ENCODE data around the gene TRDN. TPM values are rescaled to one million over a fixed set of nuclear protein-coding genes. Genes with fewer than 3 reads are reported as not detected.
"Not testable (repeated sequence)": the region's sequence is repeated elsewhere in the genome, so short reads cannot be mapped to it uniquely, and the experiment has no call there.

The TRDN gene
- total and polyA plus RNA-seq, 7 donors: under 0.01 to 1.2 TPM; not detected in 5

DNA sequence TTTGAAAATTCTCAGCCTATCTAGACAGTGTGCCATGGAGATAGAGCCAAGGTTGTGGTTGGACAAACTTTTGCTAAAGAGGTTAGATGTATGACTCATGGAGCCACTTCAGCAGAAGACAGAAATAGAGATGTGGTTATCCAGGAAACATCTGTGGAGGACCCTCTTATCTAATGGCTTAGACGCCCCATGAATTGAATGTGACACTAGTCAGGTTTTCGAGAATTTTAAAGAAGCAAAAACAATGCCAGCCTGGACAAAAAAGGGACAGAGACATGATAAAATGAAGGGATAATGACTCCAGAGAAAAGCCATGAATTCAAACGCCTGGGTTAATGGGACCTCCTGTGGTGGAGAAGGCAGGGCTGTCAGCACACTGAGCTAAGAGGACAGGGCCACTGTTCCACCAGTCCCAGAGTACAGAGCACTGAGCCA is 360.2 kb downstream of the TRDN start:
- TF ChIP-seq POLR2AphosphoS5 (IDR thresholded peaks at IDR 0.05) (no peak), EP300 (IDR thresholded peaks at IDR 0.05) (no peak), POLR2A (IDR thresholded peaks at IDR 0.05) (no peak)
- TF ChIP-seq, protein P1, sequence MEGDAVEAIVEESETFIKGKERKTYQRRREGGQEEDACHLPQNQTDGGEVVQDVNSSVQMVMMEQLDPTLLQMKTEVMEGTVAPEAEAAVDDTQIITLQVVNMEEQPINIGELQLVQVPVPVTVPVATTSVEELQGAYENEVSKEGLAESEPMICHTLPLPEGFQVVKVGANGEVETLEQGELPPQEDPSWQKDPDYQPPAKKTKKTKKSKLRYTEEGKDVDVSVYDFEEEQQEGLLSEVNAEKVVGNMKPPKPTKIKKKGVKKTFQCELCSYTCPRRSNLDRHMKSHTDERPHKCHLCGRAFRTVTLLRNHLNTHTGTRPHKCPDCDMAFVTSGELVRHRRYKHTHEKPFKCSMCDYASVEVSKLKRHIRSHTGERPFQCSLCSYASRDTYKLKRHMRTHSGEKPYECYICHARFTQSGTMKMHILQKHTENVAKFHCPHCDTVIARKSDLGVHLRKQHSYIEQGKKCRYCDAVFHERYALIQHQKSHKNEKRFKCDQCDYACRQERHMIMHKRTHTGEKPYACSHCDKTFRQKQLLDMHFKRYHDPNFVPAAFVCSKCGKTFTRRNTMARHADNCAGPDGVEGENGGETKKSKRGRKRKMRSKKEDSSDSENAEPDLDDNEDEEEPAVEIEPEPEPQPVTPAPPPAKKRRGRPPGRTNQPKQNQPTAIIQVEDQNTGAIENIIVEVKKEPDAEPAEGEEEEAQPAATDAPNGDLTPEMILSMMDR (IDR thresholded peaks at IDR 0.05): no peak
- Histone ChIP-seq H3K36me3 (no peaks in the 10 kb centered on the region), H3K9me3 (no peaks in the 10 kb centered on the region), H3K4me3 (no peak overlapping the region), H3K27me3 (no peaks in the 10 kb centered on the region), H3K27ac (no peak overlapping the region), H3K4me1 (no peaks in the 10 kb centered on the region)
- intact Hi-C loops (cut with DNase I): no loop called here
- WGBS, 2 donors: 40 to 51% methylated on average over 3 of the region's 3 CpGs
- DNase-seq: no peak

DNA sequence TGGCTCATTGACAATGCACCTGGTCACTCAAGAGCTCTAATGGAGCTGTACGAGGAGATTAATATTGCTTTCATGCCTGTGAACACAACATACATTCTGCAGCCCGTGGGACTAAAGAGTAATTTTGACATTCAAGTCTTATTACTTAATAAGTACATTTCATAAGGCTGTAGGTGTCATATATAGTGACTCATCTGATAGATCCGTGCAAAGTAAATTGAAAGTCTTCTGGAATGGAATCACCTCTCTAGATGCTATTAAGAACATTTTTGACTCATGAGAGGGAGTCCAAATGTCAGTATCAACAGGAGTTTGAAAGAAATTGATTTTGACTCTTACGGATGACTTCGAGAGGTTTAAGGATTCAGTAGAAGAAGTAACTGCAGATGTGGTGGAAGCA is 372.8 kb downstream of the TRDN start:
- TF ChIP-seq POLR2A (IDR thresholded peaks at IDR 0.05): no peak
- Histone ChIP-seq H3K36me3 (no peaks in the 10 kb centered on the region), H3K4me1 (no peaks in the 10 kb centered on the region), H3K4me3 (no peak overlapping the region), H3K9me3 (no peaks in the 10 kb centered on the region), H3K27me3 (no peaks in the 10 kb centered on the region), H3K27ac (no peak overlapping the region)
- 77 to 86% methylated on average over 5 of the region's 5 CpGs for WGBS, 2 donors
- intact Hi-C loops (cut with DNase I): no loop called here
- no peak for DNase-seq

DNA sequence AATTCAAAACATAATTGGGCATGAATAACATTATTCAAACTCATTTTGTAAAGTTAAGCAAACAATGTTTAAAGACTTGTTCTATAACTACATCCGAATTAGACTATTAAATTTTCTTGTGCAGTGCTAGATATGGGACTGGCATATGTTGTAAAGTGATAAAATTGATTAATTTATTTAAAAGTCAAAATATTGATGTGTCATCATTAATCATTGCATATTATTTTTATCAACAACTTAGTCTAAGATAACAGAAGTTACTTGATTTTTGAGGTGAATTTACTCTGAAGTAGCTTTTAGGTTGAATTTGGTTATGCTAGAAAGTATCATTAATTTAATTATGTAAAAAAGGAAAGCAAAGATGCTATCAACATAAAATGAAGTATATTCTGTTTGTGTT is 396.1 kb downstream of the TRDN start:
- no peak for DNase-seq
- Histone ChIP-seq H3K9me3 (no peaks in the 10 kb centered on the region), H3K27ac (no peak overlapping the region), H3K4me3 (no peak overlapping the region), H3K36me3 (no peaks in the 10 kb centered on the region), H3K27me3 (no peaks in the 10 kb centered on the region), H3K4me1 (no peaks in the 10 kb centered on the region)
- WGBS, 2 donors: 38 to 70% methylated on average over 1 of the region's 1 CpG
- no peak for TF ChIP-seq EP300 (IDR thresholded peaks at IDR 0.05)
- no peak for TF ChIP-seq POLR2A (IDR thresholded peaks at IDR 0.05)
- TF ChIP-seq, protein P1 (IDR thresholded peaks at IDR 0.05): no peak
- no peak for TF ChIP-seq POLR2AphosphoS5 (IDR thresholded peaks at IDR 0.05)
- intact Hi-C loops (cut with DNase I): no loop called here

DNA sequence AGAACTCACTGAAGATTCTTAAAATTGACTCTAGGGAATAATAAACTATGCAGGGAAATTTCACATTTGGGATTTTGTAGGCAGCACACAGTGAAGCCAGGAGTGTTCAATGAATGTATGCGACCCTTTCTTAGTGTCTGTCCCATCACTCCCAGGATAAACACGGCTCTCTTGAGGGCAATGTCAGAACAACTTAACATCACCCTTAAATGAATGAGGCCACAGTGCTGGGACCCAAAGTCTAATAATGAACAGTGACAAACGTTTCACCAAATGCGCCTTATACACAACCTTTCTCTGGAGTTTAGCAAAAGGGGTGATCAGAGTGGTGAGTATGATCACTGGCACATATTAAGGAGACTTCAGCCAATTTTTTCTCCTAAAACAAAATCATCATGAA is 403.4 kb downstream of the TRDN start:
- no peaks in the 10 kb centered on the region for H3K36me3 ChIP-seq
- intact Hi-C loops (cut with DNase I): no loop called here
- no peaks in the 10 kb centered on the region for H3K27me3 ChIP-seq
- no peaks in the 10 kb centered on the region for H3K9me3 ChIP-seq
- TF ChIP-seq, protein P1 (IDR thresholded peaks at IDR 0.05): no peak
- no peak for TF ChIP-seq POLR2A (IDR thresholded peaks at IDR 0.05)
- no peak for TF ChIP-seq EP300 (IDR thresholded peaks at IDR 0.05)
- TF ChIP-seq POLR2AphosphoS5 (IDR thresholded peaks at IDR 0.05): no peak
- DNase-seq: no peak
- no peak overlapping the region for H3K4me3 ChIP-seq
- 73 to 77% methylated on average over 4 of the region's 4 CpGs for WGBS, 2 donors
- no peak overlapping the region for H3K27ac ChIP-seq
- no peaks in the 10 kb centered on the region for H3K4me1 ChIP-seq

DNA sequence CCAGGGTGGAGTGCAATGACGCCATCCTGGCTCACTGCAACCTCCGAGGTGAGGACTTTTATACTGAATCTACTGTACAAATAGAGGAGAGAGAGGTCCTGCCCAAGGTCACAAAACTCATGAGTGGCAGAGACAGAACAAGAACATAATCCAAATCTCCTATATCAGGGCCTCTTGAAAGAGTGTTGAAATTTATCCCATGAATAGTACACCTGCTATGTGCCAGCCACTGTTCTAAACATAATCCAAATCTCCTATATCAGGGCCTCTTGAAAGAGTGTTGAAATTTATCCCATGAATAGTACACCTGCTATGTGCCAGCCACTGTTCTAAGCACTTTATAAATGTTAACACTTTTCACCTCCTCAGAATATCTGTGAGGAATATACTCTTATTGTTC is 409.0 kb downstream of the TRDN start:
- WGBS, 2 donors: 7 to 45% methylated on average over 2 of the region's 2 CpGs
- H3K9me3 ChIP-seq; DNase-seq; H3K36me3 ChIP-seq; H3K4me1 ChIP-seq; H3K27ac ChIP-seq; H3K27me3 ChIP-seq; H3K4me3 ChIP-seq; intact Hi-C loops (cut with DNase I): not testable (repeated sequence)

DNA sequence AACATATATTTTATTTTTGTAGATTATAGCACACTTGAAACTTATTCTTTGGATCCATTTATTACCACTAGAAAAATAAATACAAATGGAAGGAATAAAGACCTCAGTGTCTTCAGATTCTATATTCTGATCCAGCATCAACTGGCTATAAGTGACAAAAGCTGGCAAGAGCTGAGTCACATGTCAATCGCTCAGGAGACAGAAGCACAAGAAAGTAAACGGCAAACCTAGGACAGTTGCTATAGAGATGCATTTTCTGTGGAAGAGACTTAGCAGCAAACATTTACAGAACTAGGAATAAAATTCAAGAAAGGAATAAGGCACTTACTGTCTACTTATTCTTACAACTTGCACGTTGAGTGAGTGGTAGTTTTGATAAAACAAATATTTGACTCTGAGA is 410.4 kb downstream of the TRDN start:
- WGBS, 2 donors: 39 to 66% methylated on average over 3 of the region's 3 CpGs
- intact Hi-C loops (cut with DNase I): no loop called here
- TF ChIP-seq POLR2AphosphoS5 (IDR thresholded peaks at IDR 0.05): no peak
- no peak for TF ChIP-seq POLR2A (IDR thresholded peaks at IDR 0.05)
- TF ChIP-seq, protein P1 (IDR thresholded peaks at IDR 0.05): no peak
- TF ChIP-seq EP300 (IDR thresholded peaks at IDR 0.05): no peak

More for the DNA sequence above, 410.4 kb downstream of the TRDN start:
- H3K36me3 ChIP-seq: no peaks in the 10 kb centered on the region
- H3K9me3 ChIP-seq: no peaks in the 10 kb centered on the region
- H3K27me3 ChIP-seq: no peaks in the 10 kb centered on the region
- no peaks in the 10 kb centered on the region for H3K4me1 ChIP-seq
- DNase-seq: no peak
- H3K4me3 ChIP-seq: no peak overlapping the region
- no peak overlapping the region for H3K27ac ChIP-seq

All from sigmoid colon (tissue), 7 donors.